K562 (cell line): ENCODE results near the gene SYNJ2. TPM values are rescaled to one million over a fixed set of nuclear protein-coding genes. Genes with fewer than 3 reads are reported as not detected.
A peak's percentile ranks its signal among the peaks of the same experiment; 100 is the strongest.

ENCODE experiments used
- ATF3 ChIP-seq, 2 experiments: fragments of 450-650 bp in 1 of 2; sonication (generic) in 1 of 2; formaldehyde crosslinking in 1 of 2; IDR thresholded peaks in 1 of 2; conservative IDR thresholded peaks in 1 of 2; 2 replicates each; pipeline versions ENCODE4 v1.6.1 to v1.8.1; 2016 to 2023; ENCODE audit warnings: mild to moderate bottlenecking in 2 of 2, moderate library complexity in 2 of 2, inconsistent platforms in 1 of 2, missing genetic modification reagents in 1 of 2
- C11orf30 ChIP-seq: fragments of 450-650 bp; IDR thresholded peaks from 2 replicates; pipeline ENCODE4 v1.6.1; 2016; ENCODE audit warnings: low read depth, mild to moderate bottlenecking
- CHCHD3 ChIP-seq: fragments of 250-450 bp; sonication (Bioruptor Pico); IDR thresholded peaks from 2 replicates; pipeline ENCODE4 v2.1.2; 2022; ENCODE audit warnings: mild to moderate bottlenecking
- ESRRB ChIP-seq: fragments of 250-450 bp; sonication (Bioruptor Pico); IDR thresholded peaks from 2 replicates; pipeline ENCODE4 v1.5.0; 2020; ENCODE audit warnings: mild to moderate bottlenecking, moderate library complexity, borderline replicate concordance
- FOXA3 ChIP-seq, 2 experiments: fragments of 450-650 bp in 1 of 2; sonication (generic) in 1 of 2; formaldehyde crosslinking; IDR thresholded peaks in 1 of 2; conservative IDR thresholded peaks in 1 of 2; 2 replicates each; pipeline versions ENCODE4 v1.4.0 to v1.8.0; 2020 to 2022; ENCODE audit warnings: mild to moderate bottlenecking in 2 of 2, missing genetic modification reagents in 1 of 2
- FOXP4 ChIP-seq: sonication (generic); formaldehyde crosslinking; IDR thresholded peaks from 2 replicates; pipeline ENCODE4 v1.8.0; 2022; ENCODE audit warnings: mild to moderate bottlenecking, missing genetic modification reagents, borderline replicate concordance
- HCFC1 ChIP-seq: IDR thresholded peaks from 2 replicates; pipeline ENCODE4 v1.6.1; 2012; ENCODE audit warnings: low read depth, low read length, improper control_type of control experiment
- KAT8 ChIP-seq: fragments of 450-650 bp; IDR thresholded peaks from 2 replicates; pipeline ENCODE4 v1.6.1; 2016; ENCODE audit warnings: low read depth, mild to moderate bottlenecking
- MCM2 ChIP-seq: fragments of 450-650 bp; IDR thresholded peaks from 2 replicates; pipeline ENCODE4 v1.6.1; 2017; ENCODE audit warnings: low read depth, mild to moderate bottlenecking
- MCM7 ChIP-seq, 2 experiments: fragments of 450-650 bp; IDR thresholded peaks; 2 replicates each; pipeline ENCODE4 v1.6.1; 2016 to 2018
- NCOA6 ChIP-seq: fragments of 450-650 bp; IDR thresholded peaks from 2 replicates; pipeline ENCODE4 v1.6.1; 2017; ENCODE audit warnings: mild to moderate bottlenecking
- NFE2 ChIP-seq: IDR thresholded peaks from 2 replicates; pipeline ENCODE4 v1.6.1; 2014; ENCODE audit warnings: antibody characterized with exemption, low read depth
- PCBP2 ChIP-seq: fragments of 200-400 bp; formaldehyde crosslinking; IDR thresholded peaks from 2 replicates; pipeline ENCODE4 v1.6.1; 2018; ENCODE audit warnings: low read length, low read depth, mild to moderate bottlenecking, moderate library complexity; ENCODE audit not compliant: poor library complexity, severe bottlenecking
- PHF21A ChIP-seq: fragments of 450-650 bp; IDR thresholded peaks from 2 replicates; pipeline ENCODE4 v1.6.1; 2017; ENCODE audit warnings: low read depth, borderline replicate concordance
- POLR2AphosphoS5 ChIP-seq: IDR thresholded peaks from 2 replicates; pipeline ENCODE4 v1.6.1; 2011; ENCODE audit warnings: mild to moderate bottlenecking, low read depth, low read length, moderate library complexity; ENCODE audit not compliant: control insufficient read depth, insufficient read depth
- POLR3A ChIP-seq: IDR thresholded peaks from 2 replicates; pipeline ENCODE4 v1.6.1; 2011; ENCODE audit warnings: borderline replicate concordance, mild to moderate bottlenecking, moderate library complexity; ENCODE audit not compliant: insufficient read length, insufficient read depth; ENCODE audit errors: extremely low read depth
- RBM25 ChIP-seq: fragments of 200-400 bp; formaldehyde crosslinking; IDR thresholded peaks from 2 replicates; pipeline ENCODE4 v1.6.1; 2018; ENCODE audit warnings: low read length, low read depth, moderate library complexity; ENCODE audit not compliant: severe bottlenecking
- RHOXF2B ChIP-seq: fragments of 250-450 bp; sonication (Bioruptor Pico); conservative IDR thresholded peaks from 2 replicates; pipeline ENCODE4 v1.5.1; 2021
- SETDB1 ChIP-seq: IDR thresholded peaks from one replicate; pipeline ENCODE4 v1.6.1; 2012; ENCODE audit warnings: low read length, control low read depth, inconsistent platforms
- SPI1 ChIP-seq: IDR thresholded peaks from 2 replicates; pipeline ENCODE4 v1.6.1; 2011; ENCODE audit warnings: low read depth, low read length, control low read depth, borderline replicate concordance
- TBP ChIP-seq: optimal IDR thresholded peaks from 2 replicates; pipeline ENCODE3; 2011; ENCODE audit warnings: low read depth, low read length, improper control_type of control experiment
- TOE1 ChIP-seq, 2 experiments: fragments of 450-650 bp in 1 of 2; sonication (generic) in 1 of 2; formaldehyde crosslinking in 1 of 2; IDR thresholded peaks; 2 replicates each; pipeline versions ENCODE4 v1.7.1 to v1.8.0; 2016 to 2022; ENCODE audit warnings: borderline replicate concordance in 2 of 2, mild to moderate bottlenecking in 2 of 2, antibody characterized with exemption in 1 of 2, inconsistent platforms in 1 of 2, low read depth in 1 of 2, missing genetic modification reagents in 1 of 2, moderate library complexity in 1 of 2
- USF1 ChIP-seq: sonication (generic); formaldehyde crosslinking; IDR thresholded peaks from 2 replicates; pipeline ENCODE4 v1.9.0; 2022; ENCODE audit warnings: mild to moderate bottlenecking, missing genetic modification reagents
- ZC3H4 ChIP-seq: sonication (generic); formaldehyde crosslinking; IDR thresholded peaks from 2 replicates; pipeline ENCODE4 v1.9.0; 2021; ENCODE audit warnings: missing genetic modification reagents, borderline replicate concordance
- ZNF253 ChIP-seq: fragments of 250-450 bp; sonication (Bioruptor Pico); conservative IDR thresholded peaks from 2 replicates; pipeline ENCODE4 v1.6.1; 2021; ENCODE audit warnings: mild to moderate bottlenecking
- ZNF316 ChIP-seq: fragments of 450-650 bp; IDR thresholded peaks from 2 replicates; pipeline ENCODE4 v1.6.1; 2016
- polyA plus RNA-seq, 8 experiments: library from polyadenylated mRNA; depleted of rRNA in 4 of 8; stranded (reverse) in 5 of 8; unstranded in 3 of 8; fragments of >200 nt; fragmentation: Nextera tagmentation in 2 of 8; fragmentation: Illumina TruSeq in 1 of 8; extraction: Ambion mirVana in 2 of 8; extraction: Trizol in 1 of 8; gene quantifications; 2 replicates each; pipeline versions ENCODE4 v1.2.1 to v1.2.3, GENCODE V29; 2011 to 2014; ENCODE audit warnings: inconsistent platforms in 1 of 8, missing spikeins in 1 of 8
- total RNA-seq, 7 experiments: library from RNA; depleted of rRNA in 6 of 7; stranded (reverse); fragments of >200 nt in 6 of 7; fragmentation: Illumina TruSeq in 2 of 7; extraction: Trizol in 2 of 7; gene quantifications; 2 replicates each; pipeline versions ENCODE4 v1.2.1 to v1.2.3, GENCODE V29; 2011 to 2021; ENCODE audit warnings: low replicate concordance in 1 of 7

SYNJ2 gene
- total and polyA plus RNA-seq, 9 of the 15 experiments (the other 6 are each of a cell fraction or from before 2014, with no cell fraction given) = 3.0 to 27.7 (median 17.8) TPM

- TF ChIP-seq POLR3A (no peak), MCM2 (no peak), SETDB1 (no peak), KAT8 (no peak), ZNF316 (peak; percentile 34; the same call in 1 of the 2 replicates), ESRRB (CRISPR knock-in tag) (no peak), C11orf30 (peak; percentile 69), SPI1 (no peak), ZNF253 (CRISPR knock-in tag) (no peak), TOE1 (IDR thresholded peaks at IDR 0.05; ENCODE audit: borderline replicate concordance) (0 out of 2 replicates have a peak, but pooled peaks have one; percentile 20), TOE1 (CRISPR knock-in tag; IDR thresholded peaks at IDR 0.05; ENCODE audit: borderline replicate concordance, low read depth) (no peak), TBP (no peak), ATF3 (IDR thresholded peaks at IDR 0.05) (peak; percentile 68), ATF3 (CRISPR knock-in tag; conservative IDR thresholded peaks at IDR 0.05) (no peak), RBM25 (no peak), ZC3H4 (no peak), USF1 (no peak), HCFC1 (no peak), PHF21A (0 out of 2 replicates have a peak, but pooled peaks have one; percentile 34), FOXA3 (CRISPR knock-in tag; conservative IDR thresholded peaks at IDR 0.05 in 1 of 2, IDR thresholded peaks at IDR 0.05 in 1 of 2) (no peak), POLR2AphosphoS5 (no peak), NFE2 (peak; percentile 17; the same call in 1 of the 2 replicates), RHOXF2B (no peak), CHCHD3 (CRISPR knock-in tag) (no peak), NCOA6 (no peak), FOXP4 (no peak), PCBP2 (no peak), MCM7 (IDR thresholded peaks at IDR 0.05) (no peak)
Observed at GRCh38 chr6:157974341-157974894, 7.2 kb upstream of the SYNJ2 start (continued).
